DND-41 (cell line): ENCODE results near the gene PDE6C.

Experiments
- ATAC-seq: fragments of 200-7000 bp; cut with Tn5 transposase; 3 replicates; pipeline ENCODE4 v1.9.1; 2021; ENCODE audit warnings: low read depth; ENCODE audit not compliant: insufficient read depth
- DNase-seq: peaks from one replicate; pipeline ENCODE4 v3.0.0-alpha.2; 2020
- H2AFZ ChIP-seq: 2 replicates; pipeline ENCODE4 v1.6.0; 2012; ENCODE audit warnings: low read depth, low read length
- H3K27ac ChIP-seq: 2 replicates; pipeline ENCODE4 v1.5.1; 2012; ENCODE audit warnings: low read length, inconsistent platforms
- H3K27me3 ChIP-seq: fragments of 200-600 bp; sonication (generic); 2 replicates; pipeline ENCODE4 v1.6.0; 2012; ENCODE audit warnings: low read length, mild to moderate bottlenecking, inconsistent platforms; ENCODE audit not compliant: insufficient read depth, poor library complexity
- H3K36me3 ChIP-seq: 2 replicates; pipeline ENCODE4 v1.5.1; 2012; ENCODE audit warnings: low read length, inconsistent platforms; ENCODE audit not compliant: insufficient read depth
- H3K4me1 ChIP-seq: 2 replicates; pipeline ENCODE4 v1.5.1; 2012; ENCODE audit warnings: mild to moderate bottlenecking, low read length; ENCODE audit not compliant: insufficient read depth
- H3K4me2 ChIP-seq: 2 replicates; pipeline ENCODE4 v1.6.0; 2012; ENCODE audit warnings: mild to moderate bottlenecking, moderate library complexity, low read length, inconsistent platforms; ENCODE audit not compliant: insufficient read depth
- H3K4me3 ChIP-seq, 2 experiments: fragments of 200-600 bp in 1 of 2; shearing (Covaris generic) in 1 of 2; 2 replicates each; pipeline ENCODE4 v1.5.1; 2012 to 2016; ENCODE audit warnings: inconsistent platforms in 2 of 2, low read length in 2 of 2, mild to moderate bottlenecking in 2 of 2, low read depth in 1 of 2, moderate library complexity in 1 of 2
- H3K79me2 ChIP-seq: 2 replicates; pipeline ENCODE4 v1.6.0; 2012; ENCODE audit warnings: low read length, inconsistent platforms; ENCODE audit not compliant: insufficient read depth
- H3K9ac ChIP-seq: 2 replicates; pipeline ENCODE4 v1.6.0; 2012; ENCODE audit warnings: low read depth, mild to moderate bottlenecking, inconsistent platforms, low read length, moderate library complexity
- H3K9me3 ChIP-seq: 2 replicates; pipeline ENCODE4 v1.5.1; 2012; ENCODE audit warnings: low read length, moderate library complexity, mild to moderate bottlenecking, inconsistent platforms; ENCODE audit not compliant: insufficient read depth, severe bottlenecking
- H4K20me1 ChIP-seq: 2 replicates; pipeline ENCODE4 v1.6.0; 2012; ENCODE audit warnings: low read length; ENCODE audit not compliant: insufficient read depth
- EZH2 ChIP-seq: IDR thresholded peaks from 3 replicates; pipeline ENCODE4 v1.6.1; 2012; ENCODE audit warnings: borderline replicate concordance, low read depth, mild to moderate bottlenecking, moderate library complexity, low read length, inconsistent platforms; ENCODE audit not compliant: severe bottlenecking
- TF ChIP-seq, protein P1 (sequence below): IDR thresholded peaks from 2 replicates; pipeline ENCODE4 v1.5.1; 2012; ENCODE audit warnings: borderline replicate concordance, low read length, moderate library complexity, mild to moderate bottlenecking; ENCODE audit not compliant: poor library complexity, severe bottlenecking; ENCODE audit errors: extremely low read depth

PDE6C gene

DNA sequence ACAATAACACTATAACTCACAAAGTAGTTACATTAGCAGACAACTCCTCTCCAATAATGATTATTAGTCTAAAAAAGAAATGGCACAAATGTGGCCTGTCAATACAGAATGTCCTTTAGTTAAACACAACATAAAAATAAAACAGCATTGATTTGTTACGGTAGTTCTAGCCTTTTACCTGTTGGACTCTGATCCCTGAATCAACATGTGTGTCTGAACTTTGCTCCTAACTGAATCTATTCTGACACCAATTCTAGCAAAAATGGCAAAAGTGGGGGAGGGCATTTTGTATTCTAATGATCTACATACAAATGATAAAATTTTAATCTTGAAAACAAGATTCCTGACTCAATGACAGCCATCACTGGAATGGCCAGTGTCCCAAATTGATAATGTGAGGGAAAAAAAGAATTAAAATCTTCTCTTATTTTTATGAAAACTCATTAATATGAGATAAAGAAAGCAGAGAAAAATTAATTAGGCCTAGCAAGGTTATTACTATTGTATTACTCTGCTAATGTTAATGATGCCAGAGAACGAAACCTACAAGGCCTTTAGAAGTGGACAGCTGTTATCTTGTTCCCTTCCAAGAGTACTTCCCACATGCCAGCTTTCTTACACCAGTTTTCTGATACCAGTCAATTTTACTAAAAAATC lies 59.8 kb downstream of the PDE6C start:
- no peak overlapping the region for H3K9ac ChIP-seq
- no peak overlapping the region for H3K27ac ChIP-seq
- no peaks in the 10 kb centered on the region for H4K20me1 ChIP-seq
- H3K9me3 ChIP-seq: no peaks in the 10 kb centered on the region
- no peaks in the 10 kb centered on the region for H3K27me3 ChIP-seq
- ATAC-seq (no peak), DNase-seq (no peak)
- peaks cover 65% of the 10 kb centered on the region for H3K36me3 ChIP-seq
- no peaks in the 10 kb centered on the region for H3K79me2 ChIP-seq
- no peak overlapping the region for H3K4me2 ChIP-seq
- H3K4me3 ChIP-seq: no peak overlapping the region
- TF ChIP-seq EZH2: no peak
- TF ChIP-seq, protein P1, sequence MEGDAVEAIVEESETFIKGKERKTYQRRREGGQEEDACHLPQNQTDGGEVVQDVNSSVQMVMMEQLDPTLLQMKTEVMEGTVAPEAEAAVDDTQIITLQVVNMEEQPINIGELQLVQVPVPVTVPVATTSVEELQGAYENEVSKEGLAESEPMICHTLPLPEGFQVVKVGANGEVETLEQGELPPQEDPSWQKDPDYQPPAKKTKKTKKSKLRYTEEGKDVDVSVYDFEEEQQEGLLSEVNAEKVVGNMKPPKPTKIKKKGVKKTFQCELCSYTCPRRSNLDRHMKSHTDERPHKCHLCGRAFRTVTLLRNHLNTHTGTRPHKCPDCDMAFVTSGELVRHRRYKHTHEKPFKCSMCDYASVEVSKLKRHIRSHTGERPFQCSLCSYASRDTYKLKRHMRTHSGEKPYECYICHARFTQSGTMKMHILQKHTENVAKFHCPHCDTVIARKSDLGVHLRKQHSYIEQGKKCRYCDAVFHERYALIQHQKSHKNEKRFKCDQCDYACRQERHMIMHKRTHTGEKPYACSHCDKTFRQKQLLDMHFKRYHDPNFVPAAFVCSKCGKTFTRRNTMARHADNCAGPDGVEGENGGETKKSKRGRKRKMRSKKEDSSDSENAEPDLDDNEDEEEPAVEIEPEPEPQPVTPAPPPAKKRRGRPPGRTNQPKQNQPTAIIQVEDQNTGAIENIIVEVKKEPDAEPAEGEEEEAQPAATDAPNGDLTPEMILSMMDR: no peak
- no peaks in the 10 kb centered on the region for H3K4me1 ChIP-seq
- no peak overlapping the region for H2AFZ ChIP-seq

DNA sequence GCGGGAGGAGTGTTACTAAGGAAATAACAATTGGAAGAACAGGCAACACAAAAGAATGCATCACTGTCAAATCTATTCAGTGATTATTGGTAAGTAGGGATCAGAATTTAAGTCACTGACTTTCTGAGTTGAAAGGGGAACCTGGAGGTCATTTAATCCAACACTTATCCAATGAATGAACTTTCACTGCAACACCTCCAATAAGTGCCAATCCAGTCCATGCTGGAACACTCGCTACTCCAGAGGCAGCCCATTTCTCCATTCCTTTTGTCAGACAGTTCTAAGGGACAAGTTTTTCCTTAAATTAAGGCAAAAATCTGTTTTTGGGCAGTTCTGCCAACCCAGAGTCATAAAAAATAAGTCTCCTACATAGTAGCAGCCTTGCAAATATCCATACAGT lies 60.6 kb downstream of the PDE6C start:
- Histone ChIP-seq H4K20me1 (no peaks in the 10 kb centered on the region), H3K4me1 (no peaks in the 10 kb centered on the region), H3K9me3 (no peaks in the 10 kb centered on the region), H3K79me2 (no peaks in the 10 kb centered on the region), H3K27me3 (no peaks in the 10 kb centered on the region), H3K36me3 (peaks cover 66% of the 10 kb centered on the region), H3K4me3 (no peak overlapping the region), H3K4me2 (no peak overlapping the region), H2AFZ (no peak overlapping the region), H3K9ac (no peak overlapping the region), H3K27ac (no peak overlapping the region)
- TF ChIP-seq, protein P1: no peak
- TF ChIP-seq EZH2: no peak
- DNase-seq (no peak), ATAC-seq (no peak)

DNA sequence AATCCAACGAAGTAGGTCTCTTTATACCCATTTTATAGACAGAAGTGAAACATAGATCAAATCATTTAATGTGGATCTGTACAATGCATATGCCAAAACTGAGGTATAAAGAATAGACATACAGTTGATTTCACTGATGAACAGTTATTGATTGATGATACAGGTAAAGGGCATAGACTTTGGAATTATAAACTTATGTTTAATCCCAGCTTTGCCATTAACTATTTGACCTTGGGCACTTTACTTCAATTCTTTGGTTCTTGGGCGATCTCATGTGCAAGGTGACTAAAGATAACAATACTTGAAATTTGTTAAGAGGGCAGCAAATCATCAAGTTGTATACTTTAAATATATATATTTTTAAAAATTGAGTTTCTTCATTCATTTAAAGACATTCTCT lies 61.5 kb downstream of the PDE6C start:
- Histone ChIP-seq H3K4me2 (no peak overlapping the region), H3K36me3 (peaks cover 66% of the 10 kb centered on the region)

More for the DNA sequence above, 61.5 kb downstream of the PDE6C start:
- TF ChIP-seq, protein P1: no peak
- no peak for TF ChIP-seq EZH2
- Histone ChIP-seq H3K9ac (no peak overlapping the region), H2AFZ (no peak overlapping the region), H3K4me3 (no peak overlapping the region), H4K20me1 (no peaks in the 10 kb centered on the region), H3K79me2 (no peaks in the 10 kb centered on the region), H3K27ac (no peak overlapping the region), H3K4me1 (no peaks in the 10 kb centered on the region), H3K9me3 (no peaks in the 10 kb centered on the region), H3K27me3 (no peaks in the 10 kb centered on the region)
- no peak for DNase-seq
- ATAC-seq: no peak
